Liver (tissue), 3 donors: ENCODE results near the gene ALDH16A1.

Experiments used
- CTCF ChIP-seq: fragments of 150-350 bp; IDR thresholded peaks from 2 replicates; pipeline ENCODE4 v1.5.1; 2017; ENCODE audit warnings: improper control_type of control experiment, low read depth, low read length; ENCODE audit not compliant: missing input control
- GABPA ChIP-seq, 2 donors: IDR thresholded peaks in 1 of 2; conservative IDR thresholded peaks in 1 of 2; 2 replicates each; pipeline ENCODE4 v1.6.1; 2016; ENCODE audit warnings: antibody characterized with exemption in 2 of 2, mild to moderate bottlenecking in 1 of 2, moderate library complexity in 1 of 2
- TAF1 ChIP-seq: conservative IDR thresholded peaks from 2 replicates; pipeline ENCODE4 v1.6.1; 2016; ENCODE audit warnings: antibody characterized with exemption, mild to moderate bottlenecking
- donor health status: healthy.
- donor health status: healthy.

- no peak for TF ChIP-seq CTCF
- no peak for TF ChIP-seq TAF1
- no peak for TF ChIP-seq GABPA (IDR thresholded peaks at IDR 0.05 in 1 of 2, conservative IDR thresholded peaks at IDR 0.05 in 1 of 2)
Measured at GRCh38 chr19:49496574-49497008, 43.6 kb downstream of the ALDH16A1 start.
